Astrocyte (in vitro differentiated cells and primary cell): ENCODE data around the gene FGF22. TPM values are rescaled to one million over a fixed set of nuclear protein-coding genes. Genes with fewer than 3 reads are reported as not detected.
A peak's percentile ranks its signal among the peaks of the same experiment; 100 is the strongest.

Source experiments
- DNase-seq: peaks from one replicate; pipeline ENCODE4 v3.0.0-alpha.2; 2010; ENCODE audit warnings: low read depth
- FAIRE-seq: peaks from 2 replicates; lab custom pipeline; 2011; peaks lifted over from hg19 to GRCh38; lab: Jason Lieb, UNC
- H2AFZ ChIP-seq: 2 replicates; pipeline ENCODE4 v1.6.0; 2012; ENCODE audit warnings: low read depth, low read length, inconsistent platforms
- H3K27ac ChIP-seq: 2 replicates; pipeline ENCODE4 v1.5.1; 2011; ENCODE audit warnings: low read depth, low read length, inconsistent platforms
- H3K27me3 ChIP-seq: 2 replicates; pipeline ENCODE4 v1.6.0; 2011; ENCODE audit warnings: low read length, inconsistent platforms; ENCODE audit not compliant: insufficient read depth
- H3K36me3 ChIP-seq: 2 replicates; pipeline ENCODE4 v1.5.1; 2011; ENCODE audit warnings: low read length, inconsistent platforms; ENCODE audit not compliant: insufficient read depth
- H3K4me1 ChIP-seq: 2 replicates; pipeline ENCODE4 v1.5.1; 2011; ENCODE audit warnings: low read length, inconsistent platforms; ENCODE audit not compliant: insufficient read depth
- H3K4me2 ChIP-seq: 2 replicates; pipeline ENCODE4 v1.6.0; 2012; ENCODE audit warnings: low read length, inconsistent platforms
- H3K4me3 ChIP-seq: 2 replicates; pipeline ENCODE4 v1.5.1; 2011; ENCODE audit warnings: low read depth, mild to moderate bottlenecking, low read length, inconsistent platforms; ENCODE audit not compliant: insufficient read depth
- H3K79me2 ChIP-seq: 2 replicates; pipeline ENCODE4 v1.6.0; 2012; ENCODE audit warnings: mild to moderate bottlenecking, low read length, inconsistent platforms; ENCODE audit not compliant: insufficient read depth
- H3K9ac ChIP-seq: 2 replicates; pipeline ENCODE4 v1.6.0; 2012; ENCODE audit warnings: mild to moderate bottlenecking, low read length, inconsistent platforms
- H3K9me3 ChIP-seq: 2 replicates; pipeline ENCODE4 v1.5.1; 2012; ENCODE audit warnings: low read depth, mild to moderate bottlenecking, low read length, inconsistent platforms; ENCODE audit not compliant: insufficient read depth
- H4K20me1 ChIP-seq: 2 replicates; pipeline ENCODE4 v1.6.0; 2012; ENCODE audit warnings: low read length, inconsistent platforms; ENCODE audit not compliant: insufficient read depth
- H3K27ac Mint-ChIP-seq: one replicate; pipeline ENCODE4 v1.8.0; 2021; ENCODE audit warnings: mild to moderate bottlenecking, mixed read lengths; ENCODE audit not compliant: unreplicated experiment
- H3K27me3 Mint-ChIP-seq: one replicate; pipeline ENCODE4 v1.8.0; 2021; ENCODE audit warnings: low read depth, mixed read lengths; ENCODE audit not compliant: unreplicated experiment
- H3K36me3 Mint-ChIP-seq: one replicate; pipeline ENCODE4 v1.8.0; 2021; ENCODE audit warnings: low read depth, mixed read lengths; ENCODE audit not compliant: unreplicated experiment
- H3K4me1 Mint-ChIP-seq: one replicate; pipeline ENCODE4 v1.8.0; 2021; ENCODE audit warnings: low read depth, mixed read lengths; ENCODE audit not compliant: unreplicated experiment
- H3K4me3 Mint-ChIP-seq: one replicate; pipeline ENCODE4 v1.8.0; 2021; ENCODE audit warnings: mild to moderate bottlenecking, moderate library complexity, mixed read lengths; ENCODE audit not compliant: unreplicated experiment
- H3K9me3 Mint-ChIP-seq: one replicate; pipeline ENCODE4 v1.8.0; 2021; ENCODE audit warnings: mild to moderate bottlenecking, mixed read lengths; ENCODE audit not compliant: unreplicated experiment
- EZH2 ChIP-seq: IDR thresholded peaks from 2 replicates; pipeline ENCODE4 v1.6.1; 2012; ENCODE audit warnings: mild to moderate bottlenecking, low read length, inconsistent platforms; ENCODE audit not compliant: insufficient read depth
- total RNA-seq: library from RNA; stranded (reverse); gene quantifications from 2 replicates; pipeline ENCODE4 v1.2.1, GENCODE V29; 2021
- TF ChIP-seq, protein P1 (sequence below): IDR thresholded peaks from 2 replicates; pipeline ENCODE4 v1.5.1; 2011; ENCODE audit warnings: low read depth, mild to moderate bottlenecking, inconsistent platforms, low read length, moderate library complexity; ENCODE audit not compliant: insufficient read depth

FGF22 gene
- total RNA-seq, 1 donor from 2014 or later, result 0.25 TPM

DNA sequence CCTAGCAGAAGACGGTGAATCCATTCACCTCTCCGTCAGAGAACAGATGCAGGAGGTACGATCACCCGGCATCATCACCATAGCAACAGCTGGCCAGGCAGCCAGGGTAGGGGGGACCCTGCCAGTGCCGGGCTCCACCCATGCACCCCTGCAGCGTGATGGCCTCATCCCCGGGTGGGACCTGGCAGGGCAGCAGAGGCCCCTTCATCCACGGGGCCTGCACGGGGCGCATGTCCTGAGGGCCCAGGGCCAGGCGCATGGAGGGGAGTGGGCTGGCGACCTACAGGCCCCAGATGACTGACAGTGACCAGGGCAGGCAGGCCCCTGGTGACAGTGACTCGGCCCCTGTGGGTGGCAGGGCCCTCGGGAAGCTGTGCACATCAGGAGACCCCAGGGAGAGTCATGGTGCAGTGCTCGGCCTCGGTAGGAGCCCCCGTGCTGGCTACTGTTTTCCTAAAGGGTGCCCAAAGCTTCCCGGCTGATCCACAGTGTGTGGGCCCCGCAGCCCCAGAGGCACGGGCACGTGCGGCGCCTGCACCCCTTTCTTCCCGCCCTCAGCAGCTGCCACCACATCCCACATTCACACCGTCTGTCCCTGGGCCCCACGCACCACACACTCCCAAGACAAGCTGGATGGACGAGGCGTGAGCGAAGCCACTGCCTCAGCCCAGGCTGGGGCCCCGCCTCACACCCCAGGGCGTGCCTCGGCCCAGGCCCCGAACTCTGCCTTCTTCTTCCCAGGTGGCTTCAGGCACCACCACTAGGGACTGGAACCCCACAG, 18.6 kb downstream of the FGF22 start:
- H4K20me1 ChIP-seq, result peaks cover 85% of the 10 kb centered on the region
- FAIRE-seq, result no peak

DNA sequence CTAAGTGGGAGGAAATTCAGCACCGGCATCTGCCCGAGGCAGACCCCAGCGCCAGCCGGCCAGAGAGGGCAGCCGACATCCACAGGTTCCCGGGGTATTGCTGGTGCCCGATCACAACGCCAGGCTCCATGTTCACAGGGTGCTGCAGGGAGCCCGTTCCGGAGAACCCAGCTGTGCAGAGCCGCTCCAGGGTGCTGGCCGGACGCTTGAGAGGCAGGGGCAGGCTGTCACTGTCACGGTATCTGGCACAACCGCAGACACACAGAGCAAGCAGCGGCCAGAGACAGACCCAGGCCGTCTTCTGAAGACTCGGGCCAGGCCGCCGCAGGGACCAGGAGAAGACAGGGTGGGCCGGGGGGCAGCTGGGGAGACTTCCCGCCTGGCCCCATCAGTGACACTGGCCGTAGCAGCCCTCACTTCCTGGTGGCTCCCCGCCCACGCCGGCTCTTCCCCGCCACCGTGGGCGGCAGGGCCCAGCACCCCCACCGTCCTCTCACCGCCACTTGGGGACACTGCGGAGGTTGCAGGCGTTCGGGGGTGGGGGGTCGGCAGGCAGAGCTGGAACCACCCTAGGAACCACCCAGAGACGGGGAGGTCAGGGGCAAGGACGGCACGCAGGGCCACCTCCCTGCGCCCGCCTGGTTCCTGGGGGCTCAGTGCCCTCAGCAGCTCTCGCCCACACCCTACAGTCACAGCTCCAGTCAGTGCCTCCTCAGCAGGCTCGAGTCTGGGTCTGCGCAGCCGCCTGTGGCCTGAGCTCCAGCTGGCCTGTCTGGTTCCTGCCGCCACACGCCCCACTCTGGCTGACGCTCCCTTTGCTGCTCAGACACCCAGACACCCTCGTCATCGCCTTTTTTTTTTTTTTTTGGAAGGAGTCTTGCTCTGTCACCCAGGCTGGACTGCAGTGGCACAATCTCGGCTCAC, 19.5 kb downstream of the FGF22 start:
- Histone ChIP-seq H3K9me3 (no peaks in the 10 kb centered on the region), H4K20me1 (peaks cover 75% of the 10 kb centered on the region), H3K27ac (no peak overlapping the region), H3K4me3 (no peak overlapping the region), H3K36me3 (peaks cover 2% of the 10 kb centered on the region), H3K4me1 (peaks cover 30% of the 10 kb centered on the region), H3K79me2 (peaks cover 90% of the 10 kb centered on the region), H3K9ac (no peak overlapping the region), H3K27me3 (no peaks in the 10 kb centered on the region), H2AFZ (no peak overlapping the region), H3K4me2 (no peak overlapping the region)
- H3K36me3 Mint-ChIP-seq, result no peaks in the 10 kb centered on the region
- peaks cover 10% of the 10 kb centered on the region for H3K4me1 Mint-ChIP-seq
- H3K9me3 Mint-ChIP-seq, result no peaks in the 10 kb centered on the region
- no peaks in the 10 kb centered on the region for H3K27me3 Mint-ChIP-seq
- no peak overlapping the region for H3K4me3 Mint-ChIP-seq
- peak overlapping the region; percentile 36 for H3K27ac Mint-ChIP-seq
- no peak for TF ChIP-seq EZH2
- TF ChIP-seq, protein P1, sequence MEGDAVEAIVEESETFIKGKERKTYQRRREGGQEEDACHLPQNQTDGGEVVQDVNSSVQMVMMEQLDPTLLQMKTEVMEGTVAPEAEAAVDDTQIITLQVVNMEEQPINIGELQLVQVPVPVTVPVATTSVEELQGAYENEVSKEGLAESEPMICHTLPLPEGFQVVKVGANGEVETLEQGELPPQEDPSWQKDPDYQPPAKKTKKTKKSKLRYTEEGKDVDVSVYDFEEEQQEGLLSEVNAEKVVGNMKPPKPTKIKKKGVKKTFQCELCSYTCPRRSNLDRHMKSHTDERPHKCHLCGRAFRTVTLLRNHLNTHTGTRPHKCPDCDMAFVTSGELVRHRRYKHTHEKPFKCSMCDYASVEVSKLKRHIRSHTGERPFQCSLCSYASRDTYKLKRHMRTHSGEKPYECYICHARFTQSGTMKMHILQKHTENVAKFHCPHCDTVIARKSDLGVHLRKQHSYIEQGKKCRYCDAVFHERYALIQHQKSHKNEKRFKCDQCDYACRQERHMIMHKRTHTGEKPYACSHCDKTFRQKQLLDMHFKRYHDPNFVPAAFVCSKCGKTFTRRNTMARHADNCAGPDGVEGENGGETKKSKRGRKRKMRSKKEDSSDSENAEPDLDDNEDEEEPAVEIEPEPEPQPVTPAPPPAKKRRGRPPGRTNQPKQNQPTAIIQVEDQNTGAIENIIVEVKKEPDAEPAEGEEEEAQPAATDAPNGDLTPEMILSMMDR, result no peak
- FAIRE-seq (no peak), DNase-seq (peak; percentile 53)

More for the DNA sequence above, 18.6 kb downstream of the FGF22 start:
- Mint-ChIP-seq H3K4me1 (peaks cover 10% of the 10 kb centered on the region), H3K36me3 (no peaks in the 10 kb centered on the region), H3K27ac (no peak overlapping the region), H3K4me3 (no peak overlapping the region), H3K27me3 (no peaks in the 10 kb centered on the region), H3K9me3 (no peaks in the 10 kb centered on the region)
- no peaks in the 10 kb centered on the region for H3K9me3 ChIP-seq
- H3K79me2 ChIP-seq, result peaks cover 96% of the 10 kb centered on the region
- no peaks in the 10 kb centered on the region for H3K27me3 ChIP-seq
- H3K4me2 ChIP-seq, result no peak overlapping the region
- no peak overlapping the region for H3K4me3 ChIP-seq
- DNase-seq, result no peak
- H2AFZ ChIP-seq, result no peak overlapping the region
- H3K27ac ChIP-seq, result no peak overlapping the region
- H3K36me3 ChIP-seq, result peaks cover 4% of the 10 kb centered on the region
- peaks cover 24% of the 10 kb centered on the region for H3K4me1 ChIP-seq
- no peak overlapping the region for H3K9ac ChIP-seq
- TF ChIP-seq EZH2, result no peak
- TF ChIP-seq, protein P1, result no peak
